H9 (cell line): ENCODE data around the gene HIVEP1. TPM values are rescaled to one million over a fixed set of nuclear protein-coding genes. Genes with fewer than 3 reads are reported as not detected.

Experiments used
- DNase-seq: peaks from one replicate; pipeline ENCODE4 v3.0.0-alpha.2; 2017
- H2AFZ ChIP-seq: one replicate; pipeline ENCODE4 v1.6.1; 2013; ENCODE audit warnings: mild to moderate bottlenecking, low read length, control low read depth, moderate library complexity
- H2AK5ac ChIP-seq: 2 replicates; pipeline ENCODE4 v1.6.1; 2013; ENCODE audit warnings: low read length, control low read depth, mixed read lengths; ENCODE audit not compliant: insufficient read length
- H2BK120ac ChIP-seq: one replicate; pipeline ENCODE4 v1.6.1; 2013; ENCODE audit warnings: low read depth, mild to moderate bottlenecking, low read length, control low read depth, inconsistent platforms; ENCODE audit not compliant: poor library complexity, severe bottlenecking
- H2BK12ac ChIP-seq: 2 replicates; pipeline ENCODE4 v1.6.1; 2013; ENCODE audit warnings: low read length, control low read depth, mixed read lengths, low read depth; ENCODE audit not compliant: insufficient read length
- H2BK15ac ChIP-seq: 2 replicates; pipeline ENCODE4 v1.6.1; 2013; ENCODE audit warnings: low read depth, low read length, control low read depth
- H2BK20ac ChIP-seq: one replicate; pipeline ENCODE4 v1.6.1; 2013; ENCODE audit warnings: low read depth, mild to moderate bottlenecking, low read length, control low read depth, inconsistent platforms; ENCODE audit not compliant: poor library complexity, severe bottlenecking
- H2BK5ac ChIP-seq: 2 replicates; pipeline ENCODE4 v1.6.1; 2013; ENCODE audit warnings: low read length, control low read depth, mixed read lengths; ENCODE audit not compliant: insufficient read length
- H3K14ac ChIP-seq: 2 replicates; pipeline ENCODE4 v1.6.1; 2013; ENCODE audit warnings: low read length, control low read depth; ENCODE audit not compliant: insufficient read depth
- H3K18ac ChIP-seq: 2 replicates; pipeline ENCODE4 v1.6.1; 2013; ENCODE audit warnings: low read depth, mild to moderate bottlenecking, mixed read lengths, low read length, control low read depth; ENCODE audit not compliant: insufficient read length
- H3K23ac ChIP-seq: 2 replicates; pipeline ENCODE4 v1.6.1; 2013; ENCODE audit warnings: low read length, control low read depth, mixed read lengths, low read depth; ENCODE audit not compliant: insufficient read length
- H3K23me2 ChIP-seq: 2 replicates; pipeline ENCODE4 v1.6.1; 2013; ENCODE audit warnings: low read depth, mild to moderate bottlenecking, mixed read lengths, low read length, control low read depth; ENCODE audit not compliant: insufficient read length, poor library complexity, severe bottlenecking
- H3K27ac ChIP-seq: 2 replicates; pipeline ENCODE4 v1.5.1; 2013; ENCODE audit warnings: low read length, control low read depth, mixed read lengths, low read depth; ENCODE audit not compliant: insufficient read length
- H3K27me3 ChIP-seq: 2 replicates; pipeline ENCODE4 v1.6.1; 2013; ENCODE audit warnings: low read length, control low read depth, inconsistent platforms; ENCODE audit not compliant: insufficient read depth
- H3K4ac ChIP-seq: 2 replicates; pipeline ENCODE4 v1.6.1; 2013; ENCODE audit warnings: low read depth, mild to moderate bottlenecking, control low read depth, inconsistent platforms, low read length, moderate library complexity
- H3K4me1 ChIP-seq: 2 replicates; pipeline ENCODE4 v1.6.1; 2013; ENCODE audit warnings: low read length, control low read depth, inconsistent platforms; ENCODE audit not compliant: insufficient read depth
- H3K4me2 ChIP-seq: 2 replicates; pipeline ENCODE4 v1.6.1; 2013; ENCODE audit warnings: low read length, control low read depth, mixed read lengths; ENCODE audit not compliant: insufficient read length, insufficient read depth
- H3K56ac ChIP-seq: 2 replicates; pipeline ENCODE4 v1.6.1; 2013; ENCODE audit warnings: low read depth, mild to moderate bottlenecking, mixed read lengths, low read length, control low read depth; ENCODE audit not compliant: insufficient read length
- H3K79me1 ChIP-seq: 2 replicates; pipeline ENCODE4 v1.6.1; 2013; ENCODE audit warnings: low read depth, mild to moderate bottlenecking, moderate library complexity, low read length, control low read depth, inconsistent platforms; ENCODE audit not compliant: insufficient read depth, poor library complexity, severe bottlenecking
- H3K79me2 ChIP-seq: 2 replicates; pipeline ENCODE4 v1.6.1; 2013; ENCODE audit warnings: low read length, control low read depth, inconsistent platforms; ENCODE audit not compliant: insufficient read depth
- H3K9ac ChIP-seq: 2 replicates; pipeline ENCODE4 v1.6.1; 2013; ENCODE audit warnings: low read length, control low read depth, mixed read lengths; ENCODE audit not compliant: insufficient read length; ENCODE audit errors: extremely low read depth
- H3K9me3 ChIP-seq: one replicate; pipeline ENCODE4 v1.6.1; 2013; ENCODE audit warnings: low read depth, low read length, inconsistent platforms; ENCODE audit not compliant: control insufficient read depth
- H3T11ph ChIP-seq: one replicate; pipeline ENCODE4 v1.6.1; 2013; ENCODE audit warnings: mild to moderate bottlenecking, low read length, control low read depth, inconsistent platforms
- H4K20me1 ChIP-seq: one replicate; pipeline ENCODE4 v1.6.1; 2013; ENCODE audit not compliant: control insufficient read depth, insufficient read length, insufficient read depth
- H4K5ac ChIP-seq: 2 replicates; pipeline ENCODE4 v1.6.1; 2013; ENCODE audit warnings: low read depth, mild to moderate bottlenecking, mixed read lengths, low read length, control low read depth; ENCODE audit not compliant: insufficient read length
- H4K8ac ChIP-seq: replicated peaks from 2 replicates; pipeline ENCODE4 v1.6.1; 2013; ENCODE audit warnings: low read length, control low read depth, mixed read lengths, low read depth; ENCODE audit not compliant: insufficient read length
- H4K91ac ChIP-seq: 2 replicates; pipeline ENCODE4 v1.6.1; 2013; ENCODE audit warnings: low read depth, mild to moderate bottlenecking, moderate library complexity, mixed read lengths, low read length, control low read depth; ENCODE audit not compliant: insufficient read length
- H3K27ac Mint-ChIP-seq, 3 experiments: 2 replicates in 2 of 3; 3 replicates in 1 of 3; pipeline ENCODE4 v1.8.0; 2020 to 2021; ENCODE audit warnings: mixed read lengths in 3 of 3, mild to moderate bottlenecking in 1 of 3, moderate library complexity in 1 of 3
- H3K27me3 Mint-ChIP-seq: 2 replicates; pipeline ENCODE4 v1.8.0; 2021; ENCODE audit warnings: low read depth, mild to moderate bottlenecking, moderate library complexity, mixed read lengths
- H3K36me3 Mint-ChIP-seq, 3 experiments: 2 replicates in 2 of 3; 3 replicates in 1 of 3; pipeline ENCODE4 v1.8.0; 2020 to 2021; ENCODE audit warnings: low read depth in 3 of 3, mixed read lengths in 3 of 3; ENCODE audit not compliant: insufficient read depth in 1 of 3
- H3K4me1 Mint-ChIP-seq, 2 experiments: 2 replicates each; pipeline ENCODE4 v1.8.0; 2020; ENCODE audit warnings: mixed read lengths in 2 of 2
- H3K4me3 Mint-ChIP-seq, 2 experiments: 2 replicates in 1 of 2; 3 replicates in 1 of 2; pipeline ENCODE4 v1.8.0; 2020 to 2021; ENCODE audit warnings: mild to moderate bottlenecking in 2 of 2, mixed read lengths in 2 of 2, moderate library complexity in 1 of 2
- H3K9me3 Mint-ChIP-seq, 2 experiments: 2 replicates in 1 of 2; 3 replicates in 1 of 2; pipeline ENCODE4 v1.8.0; 2020; ENCODE audit warnings: mild to moderate bottlenecking in 2 of 2, mixed read lengths in 2 of 2, moderate library complexity in 1 of 2
- CTCF ChIP-seq: fragments of 200-600 bp; sonication (generic); conservative IDR thresholded peaks from 3 replicates; pipeline ENCODE4 v1.8.0; 2021; ENCODE audit warnings: antibody characterized with exemption, mild to moderate bottlenecking
- WGBS: extraction: QIAGEN DNeasy Blood & Tissue Kit; methylation state at CpG from one replicate; pipeline ENCODE4 v1.1.7; 2013; ENCODE audit warnings: missing lambda C conversion rate, low lambda C conversion rate, mixed read lengths; ENCODE audit not compliant: insufficient read length; ENCODE audit errors: extremely low coverage; 5-methylcytosine and 5-hydroxymethylcytosine counted together
- total RNA-seq: library from RNA; stranded (reverse); gene quantifications from 2 replicates; pipeline ENCODE4 v1.2.1, GENCODE V29; 2021

Gene HIVEP1
- total RNA-seq, 1 experiment from 2014 or later = 44.2 TPM

- Histone ChIP-seq H3K14ac (no peak overlapping the region), H2AK5ac (no peak overlapping the region), H3K4me2 (no peak overlapping the region), H3K56ac (no peak overlapping the region), H3K4ac (no peak overlapping the region), H4K5ac (no peak overlapping the region), H4K8ac (no peak overlapping the region), H3K23ac (no peak overlapping the region), H3T11ph (no peak overlapping the region), H3K27ac (no peak overlapping the region), H3K4me1 (no peaks in the 10 kb centered on the region; the same call in 1 of the 2 replicates), H2AFZ (no peak overlapping the region), H3K27me3 (no peaks in the 10 kb centered on the region), H3K79me1 (peaks cover 10% of the 10 kb centered on the region), H2BK120ac (no peak overlapping the region), H3K9ac (no peak overlapping the region), H2BK5ac (no peak overlapping the region), H2BK12ac (no peak overlapping the region), H2BK15ac (no peak overlapping the region), H3K23me2 (peaks cover 4% of the 10 kb centered on the region), H3K9me3 (no peaks in the 10 kb centered on the region), H3K18ac (no peak overlapping the region), H4K20me1 (no peaks in the 10 kb centered on the region), H2BK20ac (no peak overlapping the region), H3K79me2 (peaks cover 18% of the 10 kb centered on the region; the same call in 1 of the 2 replicates), H4K91ac (no peak overlapping the region)
- Mint-ChIP-seq H3K9me3 (peaks cover 9 to 11% of the 10 kb centered on the region in 2 experiments), H3K27me3 (no peaks in the 10 kb centered on the region), H3K27ac (no peak overlapping the region), H3K36me3 (peaks cover 55 to 81% (median 70%) of the 10 kb centered on the region in 3 experiments), H3K4me1 (peaks cover 33 to 34% of the 10 kb centered on the region in 2 experiments), H3K4me3 (no peak overlapping the region)
- TF ChIP-seq CTCF = no peak
- no peak for DNase-seq
- WGBS = no CpG with 5 or more reads among the region's 34 CpGs
Observed at GRCh38 chr6:12017876-12018401, 5.8 kb downstream of the HIVEP1 start.
